Vein endothelial cell (primary cell): ENCODE measurements around the gene MRPL16. TPM values are rescaled to one million over a fixed set of nuclear protein-coding genes. Genes with fewer than 3 reads are reported as not detected.

Experiments
- total RNA-seq: library from RNA; depleted of rRNA; stranded (reverse); fragments of >200 nt; gene quantifications from 2 replicates; pipeline ENCODE4 v1.2.3, GENCODE V29; 2012

The MRPL16 gene
- total RNA-seq = 32.3 and 35.6 TPM in 2 replicates

GRCh38 chr11:59810189-59810910 is at the start of gene MRPL16:
MRPL16 (minus strand) TSS chr11:59810778; CDS start chr11:59810658, 120 bp downstream.

DNA sequence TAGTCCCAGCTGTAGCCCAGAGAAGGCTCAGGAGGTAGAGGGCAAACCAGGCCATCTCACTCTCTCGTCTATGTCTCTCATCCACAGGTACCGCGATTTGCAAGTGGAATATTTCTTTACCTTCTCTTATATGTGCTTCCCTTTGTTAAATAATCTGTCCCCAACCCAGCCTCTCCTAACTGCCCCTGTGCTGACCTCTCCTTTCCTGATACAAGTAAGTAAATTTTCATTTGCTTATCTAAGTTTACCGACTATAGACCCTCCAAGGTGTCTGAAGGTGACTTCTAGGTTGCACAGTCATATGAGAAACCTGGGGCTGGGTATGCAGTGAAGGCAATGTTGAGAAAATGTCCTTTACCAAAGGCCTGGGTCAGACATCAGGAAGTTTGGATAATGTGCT is 34.8 kb upstream of the MRPL16 start, which contains the start of gene CBLIF:
Gene CBLIF (minus strand): TSS at position 101 of the 400 bp plus-strand sequence. CDS start 46 bp downstream, at position 55.

Other genes with a start within 250 kb of the MRPL16 start
- gene OSBP, start 195.0 kb downstream of the MRPL16 start, total RNA-seq = 36.3 and 36.9 TPM in 2 replicates
- gene PATL1, start 141.7 kb downstream of the MRPL16 start, total RNA-seq = 16.0 and 19.9 TPM in 2 replicates
- gene OR10V1, start 96.9 kb downstream of the MRPL16 start, total RNA-seq = not detected in 2 replicates
- 76.5 and 76.8 TPM in 2 replicates for gene STX3, start 55.4 kb downstream of the MRPL16 start, total RNA-seq
- gene CBLIF, start 34.7 kb upstream of the MRPL16 start, total RNA-seq = not detected in 2 replicates
- gene TCN1, start 55.7 kb upstream of the MRPL16 start, total RNA-seq = 0.10 TPM in 1 of 2 replicates, not detected in the other
- not detected in 2 replicates for gene OOSP3, start 68.0 kb upstream of the MRPL16 start, total RNA-seq
- not detected in 2 replicates for gene OOSP1, start 127.7 kb upstream of the MRPL16 start, total RNA-seq
- not detected in 2 replicates for gene OOSP4A, start 153.3 kb upstream of the MRPL16 start, total RNA-seq
- gene OOSP4B, start 206.4 kb upstream of the MRPL16 start, total RNA-seq = not detected in 2 replicates
- gene OOSP2, start 229.6 kb upstream of the MRPL16 start, total RNA-seq = not detected in 2 replicates
- not detected in 2 replicates for gene MS4A3, start 245.9 kb upstream of the MRPL16 start, total RNA-seq